AG20443 (cell line): ENCODE results near the gene TAC3.
"Not testable (repeated sequence)": the region's sequence is repeated elsewhere in the genome, so short reads cannot be mapped to it uniquely, and the experiment has no call there.

Experiments used
- DNase-seq: peaks from one replicate; pipeline ENCODE4 v3.0.0; 2012; ENCODE audit warnings: low spot score, mixed read lengths

The TAC3 gene

GRCh38 chr12:57033431-57033830 is 17.1 kb upstream of the TAC3 start:
- no peak for DNase-seq

DNA sequence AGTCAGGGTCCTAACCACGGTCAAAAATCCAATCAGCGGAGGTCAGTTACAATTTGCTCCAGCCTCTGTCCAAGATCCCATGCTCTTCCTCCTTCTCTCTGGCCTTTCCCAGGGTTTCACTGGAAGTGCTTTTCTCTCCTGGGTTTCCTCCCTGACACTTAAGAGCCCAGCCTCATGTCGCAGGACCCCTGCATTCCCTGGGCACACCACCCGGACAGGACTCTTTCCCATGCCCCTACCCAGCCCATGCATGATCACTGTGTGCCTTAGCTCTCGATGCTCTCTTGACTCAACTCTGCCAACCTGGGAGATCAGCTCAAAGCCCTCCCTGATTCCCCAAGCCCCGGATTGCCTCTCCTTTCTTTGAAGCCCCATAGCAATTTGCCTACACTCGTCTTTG is 15.5 kb upstream of the TAC3 start:
- no peak for DNase-seq

GRCh38 chr12:57031138-57031725 is 14.9 kb upstream of the TAC3 start:
- no peak for DNase-seq

GRCh38 chr12:57029457-57029856 is 13.1 kb upstream of the TAC3 start:
- DNase-seq, result no peak

GRCh38 chr12:57027805-57028153 is 11.4 kb upstream of the TAC3 start:
- DNase-seq, result no peak

DNA sequence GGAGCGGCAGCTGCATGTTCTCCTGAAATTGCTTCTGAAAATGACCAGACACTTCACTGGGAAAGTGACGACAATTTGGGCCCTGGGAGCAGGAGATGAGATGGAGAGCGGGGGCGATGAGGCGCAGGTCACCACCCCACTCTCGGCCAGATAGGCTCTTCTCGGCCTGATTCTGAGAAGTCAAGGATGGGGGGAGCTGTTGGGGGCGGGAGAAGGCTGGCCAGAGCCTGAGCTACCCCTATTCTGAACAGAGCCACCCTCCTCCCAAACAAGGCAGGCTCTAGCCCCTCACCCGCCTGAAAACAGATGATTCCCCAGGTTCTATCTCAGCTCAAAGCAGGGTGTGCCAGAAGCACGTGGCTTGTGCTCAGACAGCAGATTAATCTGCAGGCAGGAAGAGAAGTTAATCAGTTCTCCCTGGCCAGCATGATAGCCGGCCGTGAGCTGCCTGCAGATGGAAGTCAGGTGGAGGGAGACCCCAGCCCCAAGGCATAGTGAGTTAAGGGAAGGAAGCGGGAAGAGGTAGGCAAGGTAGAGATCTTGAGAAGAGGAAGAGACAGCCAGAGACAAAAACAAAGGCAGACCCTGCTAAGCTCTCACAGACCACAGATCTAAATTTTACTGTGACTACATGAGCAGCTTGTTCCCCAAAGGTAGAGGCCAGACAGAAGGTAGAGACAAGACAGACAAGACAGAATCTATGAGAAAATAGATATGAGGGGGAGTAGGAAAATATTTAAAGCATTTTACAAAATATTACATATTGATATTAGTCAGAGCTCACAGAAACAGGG is 10.9 kb upstream of the TAC3 start:
- DNase-seq, result no peak

DNA sequence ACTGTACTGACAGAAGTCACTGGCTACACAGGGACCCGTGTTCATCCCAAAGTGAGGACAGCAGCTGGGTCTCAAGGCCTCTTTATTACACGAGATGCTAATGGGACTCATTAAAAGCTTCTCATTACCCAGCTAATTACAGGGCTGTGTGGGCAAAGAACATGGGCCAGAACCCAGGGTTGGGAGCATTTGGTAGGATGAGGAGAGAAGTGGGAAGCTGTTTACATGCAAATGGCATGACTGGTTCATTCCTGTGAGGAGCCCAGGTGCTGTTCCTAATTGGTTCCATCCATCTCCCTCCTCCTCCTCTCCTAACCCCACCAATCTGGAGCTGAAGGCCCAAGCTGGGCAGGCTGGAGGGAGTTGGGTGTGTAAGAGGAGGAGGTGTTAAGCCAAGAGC is 8.9 kb upstream of the TAC3 start:
- DNase-seq, result no peak

GRCh38 chr12:57022324-57022723 is 6.0 kb upstream of the TAC3 start:
- DNase-seq, result not testable (repeated sequence)

- no peak for DNase-seq
Measured at GRCh38 chr12:57019983-57020719, 3.8 kb upstream of the TAC3 start.

DNA sequence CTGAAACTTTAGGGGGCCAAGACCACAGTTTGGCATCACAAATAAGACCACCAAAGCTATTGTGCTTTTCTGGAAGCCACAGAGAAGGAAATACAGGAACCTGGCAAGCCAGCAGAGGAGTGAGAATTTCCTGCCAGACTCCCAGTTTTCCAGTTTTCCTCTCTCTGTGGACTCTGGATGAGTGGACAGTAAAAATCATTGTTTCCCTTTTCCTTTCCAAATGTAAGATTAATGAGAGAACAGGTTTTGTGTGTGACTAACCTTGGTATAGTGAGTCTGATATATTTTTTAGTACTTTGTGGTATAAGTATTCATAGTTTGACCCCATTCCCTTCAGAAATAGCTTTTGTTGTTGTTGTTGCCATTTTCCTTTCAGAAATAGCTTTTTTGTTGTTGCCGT is 2.6 kb upstream of the TAC3 start:
- DNase-seq, result no peak

DNA sequence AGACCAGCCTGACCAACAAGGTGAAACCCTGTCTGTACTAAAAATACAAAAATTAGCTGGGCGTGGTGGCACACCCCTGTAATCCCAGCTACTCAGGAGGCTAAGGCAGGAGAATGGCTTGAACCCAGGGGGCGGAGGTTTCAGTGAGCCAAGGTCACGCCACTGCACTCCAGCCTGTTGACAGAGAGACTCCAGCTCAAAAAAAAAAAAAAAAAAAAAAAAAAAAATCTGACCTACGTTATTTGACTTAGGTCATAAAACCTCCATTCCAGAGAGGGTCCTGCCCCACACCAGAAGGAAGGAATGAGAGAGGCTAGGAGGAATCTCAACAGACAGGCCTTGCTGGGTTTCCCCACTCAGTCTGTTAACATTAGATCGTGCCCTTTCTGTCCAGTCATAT is 2.0 kb upstream of the TAC3 start:
- DNase-seq, result not testable (repeated sequence)

DNA sequence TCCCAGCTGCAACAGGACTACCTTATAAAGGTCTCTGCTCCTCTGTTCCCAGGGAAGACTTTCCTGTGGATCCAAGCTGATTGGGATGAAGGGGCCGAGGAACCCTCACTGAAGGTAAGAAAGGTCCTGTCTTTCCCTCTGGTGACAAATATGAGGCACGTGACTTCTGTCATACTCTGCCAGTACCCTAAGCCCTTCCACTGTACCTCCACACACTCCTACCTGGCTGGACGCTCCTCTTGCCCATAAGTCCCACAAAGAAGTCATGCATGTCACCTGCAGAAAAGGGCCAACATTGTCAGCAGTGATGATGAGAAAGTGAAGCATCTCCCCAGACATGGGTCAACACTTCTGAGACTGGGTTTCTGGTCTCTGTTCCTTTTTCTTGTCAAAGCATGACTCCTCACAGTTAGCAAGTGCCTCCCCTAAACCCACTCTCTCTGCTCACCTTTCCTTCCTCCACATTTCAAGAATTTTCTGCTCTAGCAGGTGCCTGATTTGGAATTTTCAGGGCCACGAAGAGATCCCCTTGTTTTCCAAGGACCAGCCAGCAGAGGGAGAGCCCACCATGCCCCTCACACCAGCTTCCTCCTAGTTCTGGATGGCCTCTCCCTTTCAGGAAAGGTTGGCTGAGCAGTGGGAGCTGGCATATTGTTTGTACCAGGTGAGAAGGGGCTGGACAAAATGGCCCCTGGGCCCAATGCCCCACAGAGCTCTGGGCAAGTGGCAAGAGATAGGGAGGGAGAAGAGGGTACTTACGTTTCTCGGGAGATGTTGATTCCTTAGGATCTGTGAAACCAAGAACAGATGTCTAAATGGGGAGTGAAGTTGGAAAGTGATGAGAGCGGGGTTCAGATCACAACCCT is 3.5 kb downstream of the TAC3 start:
- no peak for DNase-seq

DNA sequence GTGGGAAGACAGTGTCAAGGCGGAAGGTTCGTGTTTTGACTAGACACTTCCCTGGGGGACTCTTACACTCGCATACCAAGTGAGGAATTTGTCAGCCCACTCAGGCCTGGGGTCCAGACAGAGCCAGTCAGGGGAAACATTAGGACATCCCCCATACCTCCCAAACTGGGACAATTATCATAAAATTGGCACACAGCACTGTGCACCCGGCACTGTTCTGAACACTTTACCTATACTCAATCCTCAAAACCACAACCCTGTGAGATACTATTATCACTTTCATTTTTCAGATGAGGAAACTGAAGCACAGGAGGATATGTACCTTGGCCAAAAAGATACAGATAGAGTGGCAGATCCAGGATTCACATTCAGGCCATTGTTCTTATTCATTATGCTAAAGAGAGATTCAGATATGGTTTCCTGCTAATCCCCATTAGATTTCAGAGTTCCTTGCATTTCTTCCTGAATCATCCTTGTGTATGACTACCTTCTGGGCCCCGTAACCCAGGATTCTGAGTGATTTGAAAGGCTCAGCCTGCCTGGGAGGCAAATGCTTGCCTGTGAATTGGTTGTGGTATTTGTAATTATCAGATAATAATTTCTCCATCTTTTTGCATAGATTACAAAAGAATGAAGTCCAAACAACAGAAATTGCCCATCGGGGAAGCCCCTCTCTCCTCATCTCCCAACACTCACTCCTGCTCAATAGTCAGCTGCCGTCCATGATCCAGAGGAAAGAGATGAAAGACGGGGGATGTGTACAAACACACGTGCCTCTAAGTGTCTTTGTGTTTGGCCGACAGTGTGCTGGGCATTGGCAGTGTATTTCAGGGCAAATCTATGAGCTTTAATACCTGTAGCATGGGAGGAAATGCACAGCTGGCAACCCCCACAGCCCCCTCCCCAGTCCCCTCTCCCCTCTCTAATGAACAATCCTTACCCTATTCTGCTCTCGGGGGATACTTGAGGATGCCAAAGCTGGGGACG is 4.6 kb downstream of the TAC3 start:
- DNase-seq, result no peak

DNA sequence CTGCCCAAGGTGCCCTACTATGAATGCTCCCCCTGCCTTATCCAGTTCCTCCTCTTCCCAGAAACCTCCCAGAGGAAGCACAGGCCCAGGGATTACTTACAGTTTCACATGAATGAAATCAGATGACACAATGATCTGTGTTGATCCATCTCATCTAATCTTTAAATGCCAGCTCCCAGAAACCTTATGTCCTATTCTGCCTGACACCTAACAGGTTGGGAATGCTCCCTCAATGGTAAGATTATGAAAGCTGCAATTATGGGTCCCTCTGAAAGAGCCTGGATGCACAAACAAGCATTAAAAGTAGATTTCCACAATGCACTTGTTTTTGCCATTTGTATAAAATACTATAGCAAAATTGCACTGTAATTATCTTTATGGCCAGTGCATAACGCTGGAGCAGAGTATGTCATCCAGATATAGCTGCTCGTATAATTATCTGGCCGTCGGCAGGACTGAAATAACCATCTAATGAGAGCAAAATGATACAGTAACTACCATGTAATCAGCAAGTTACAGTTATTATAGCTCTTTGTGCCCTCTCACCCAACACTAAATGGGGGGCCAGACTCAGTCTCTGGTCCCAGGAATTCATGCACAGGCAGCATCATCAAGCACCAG is 5.6 kb downstream of the TAC3 start:
- no peak for DNase-seq

DNA sequence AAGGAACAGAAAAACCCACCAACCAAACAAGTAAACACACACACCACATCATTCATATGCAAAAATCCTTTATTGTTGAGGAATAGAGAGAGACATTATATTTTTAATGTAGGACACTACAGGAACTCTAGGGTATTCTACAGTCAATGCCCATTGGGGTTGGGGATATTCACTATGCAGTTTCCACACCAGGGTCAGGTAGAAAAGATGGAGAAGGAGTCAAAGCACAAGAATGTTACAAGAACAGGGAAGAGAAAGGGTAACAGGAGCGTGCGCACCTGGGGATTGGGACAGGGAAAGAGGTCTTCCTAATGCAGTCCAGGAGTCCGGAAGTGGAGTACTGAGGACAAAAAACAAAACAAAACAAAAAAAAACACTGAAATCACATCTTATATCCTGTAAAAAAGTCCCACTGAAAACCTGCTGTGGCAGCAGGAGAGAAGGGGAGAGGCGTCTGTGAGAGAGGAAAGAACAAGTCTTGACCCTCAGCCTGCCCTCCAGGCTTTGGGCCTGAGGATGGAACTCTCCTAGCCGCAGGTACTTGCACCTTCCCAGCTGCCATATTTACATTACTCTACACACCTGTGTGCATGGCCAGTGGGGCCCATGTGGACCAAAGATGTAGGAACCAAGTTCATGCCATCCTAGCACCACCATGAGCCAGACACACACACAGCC is 6.2 kb downstream of the TAC3 start:
- no peak for DNase-seq

- peak; percentile 66 for DNase-seq
Measured at GRCh38 chr12:57008178-57008577, 8.2 kb downstream of the TAC3 start.

DNA sequence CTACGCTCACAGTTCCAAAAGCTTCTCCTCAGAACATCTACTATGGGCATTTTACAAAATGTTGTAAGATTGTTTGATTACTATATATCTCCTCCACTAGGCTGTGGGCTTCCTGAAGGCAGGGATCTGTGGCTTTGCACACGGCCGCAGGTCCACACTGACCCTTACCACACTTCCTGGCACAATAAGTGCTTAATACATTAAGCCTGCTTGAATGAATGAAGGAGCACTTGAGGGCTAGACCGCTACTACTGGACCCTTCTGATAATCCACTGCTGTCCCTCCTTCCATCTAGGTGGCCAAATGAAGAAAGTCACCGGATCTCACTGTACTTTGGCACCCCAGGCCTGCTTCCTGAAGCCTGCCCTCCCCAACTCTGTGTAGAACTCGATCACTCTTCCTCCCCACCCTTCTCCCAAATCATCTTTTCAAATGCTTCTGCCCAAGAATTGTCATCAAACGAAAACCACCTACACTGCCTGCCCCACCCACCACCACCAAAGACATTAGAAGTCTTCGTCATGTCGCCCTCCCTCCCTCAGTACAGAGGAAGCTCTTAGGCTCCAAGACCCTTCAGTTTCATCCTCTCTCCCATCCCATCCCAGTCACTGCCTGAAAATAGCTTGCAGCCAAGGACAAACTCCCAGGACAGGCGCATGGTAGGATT is 9.4 kb downstream of the TAC3 start:
- DNase-seq, result no peak

DNA sequence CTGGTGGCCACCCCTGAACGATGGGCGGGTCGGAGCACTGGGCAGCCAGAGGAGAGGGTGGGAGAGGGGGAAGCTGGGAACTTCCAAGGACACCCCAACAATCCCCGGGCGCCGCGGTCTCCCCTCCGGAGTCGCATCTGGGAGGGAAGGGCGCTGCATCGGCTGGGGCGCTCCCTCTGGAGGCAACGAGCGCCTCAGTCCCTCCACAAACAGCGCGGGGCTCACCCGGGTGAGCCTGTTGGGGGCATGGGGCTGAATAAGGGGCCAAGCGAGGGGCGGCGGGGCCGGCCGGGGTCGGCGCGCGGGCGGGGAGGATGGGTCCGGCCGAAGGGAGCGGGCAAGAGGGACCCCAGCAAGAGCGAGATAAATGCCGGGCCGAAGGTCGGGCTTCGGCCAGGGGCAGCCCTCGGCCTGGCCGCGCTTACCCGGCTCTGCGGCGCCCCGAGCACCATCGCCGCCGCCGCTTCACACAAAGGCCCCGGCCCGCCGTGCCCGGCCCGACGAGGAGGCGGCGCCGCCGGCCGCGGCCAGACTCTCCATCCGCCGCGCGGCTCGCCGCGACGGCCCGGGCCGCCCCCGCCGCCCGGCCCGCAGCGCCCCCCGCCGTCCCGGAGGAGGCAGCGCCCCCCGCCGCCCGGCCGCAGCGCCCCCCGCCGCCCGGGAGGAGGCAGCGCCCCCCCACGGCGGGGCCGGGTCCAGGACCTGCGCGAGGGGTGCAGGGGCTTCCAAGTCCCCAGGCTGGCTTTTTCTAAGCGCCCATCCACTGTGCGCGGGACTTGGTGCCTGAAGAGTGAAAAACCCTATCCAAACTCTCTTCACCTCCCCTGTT is 10.1 kb downstream of the TAC3 start, which contains the start of gene ZBTB39:
TSS of gene ZBTB39 (minus strand) at position 567 of the 829 bp plus-strand sequence. CDS start 1,629 bp downstream, outside the sequence.
- DNase-seq, result peak; percentile 98
